HEK293T (cell line): ENCODE measurements around the gene GGTLC1.

Experiments used
- ARNT ChIP-seq: fragments of 450-650 bp; IDR thresholded peaks from 2 replicates; pipeline ENCODE4 v1.6.1; 2017; ENCODE audit warnings: mild to moderate bottlenecking
- BHLHE40 ChIP-seq: fragments of 450-650 bp; IDR thresholded peaks from 2 replicates; pipeline ENCODE4 v1.6.1; 2016; ENCODE audit warnings: mild to moderate bottlenecking, moderate library complexity, borderline replicate concordance
- CTBP1 ChIP-seq: fragments of 450-650 bp; IDR thresholded peaks from 2 replicates; pipeline ENCODE4 v1.6.1; 2016; ENCODE audit warnings: borderline replicate concordance
- ELF4 ChIP-seq: fragments of 450-650 bp; IDR thresholded peaks from 2 replicates; pipeline ENCODE4 v1.6.1; 2017; ENCODE audit warnings: antibody characterized with exemption
- FOXA1 ChIP-seq: fragments of 450-650 bp; IDR thresholded peaks from 2 replicates; pipeline ENCODE4 v1.6.1; 2016; ENCODE audit warnings: mild to moderate bottlenecking
- FOXK2 ChIP-seq: fragments of 450-650 bp; IDR thresholded peaks from 2 replicates; pipeline ENCODE4 v1.6.1; 2016; ENCODE audit warnings: mild to moderate bottlenecking
- FOXM1 ChIP-seq: fragments of 450-650 bp; IDR thresholded peaks from 2 replicates; pipeline ENCODE4 v1.6.1; 2017; ENCODE audit warnings: mild to moderate bottlenecking, borderline replicate concordance
- NFRKB ChIP-seq: fragments of 450-650 bp; IDR thresholded peaks from 2 replicates; pipeline ENCODE4 v1.6.1; 2016; ENCODE audit warnings: mild to moderate bottlenecking, moderate library complexity
- PKNOX1 ChIP-seq: fragments of 450-650 bp; IDR thresholded peaks from 2 replicates; pipeline ENCODE4 v1.6.1; 2016
- SP1 ChIP-seq: fragments of 450-650 bp; IDR thresholded peaks from 2 replicates; pipeline ENCODE4 v1.6.1; 2017
- SUZ12 ChIP-seq: fragments of 450-650 bp; IDR thresholded peaks from 2 replicates; pipeline ENCODE4 v1.6.1; 2016; ENCODE audit warnings: mild to moderate bottlenecking
- TARDBP ChIP-seq: fragments of 450-650 bp; IDR thresholded peaks from 2 replicates; pipeline ENCODE4 v1.6.1; 2016

GRCh38 chr20:24018796-24019195 lies 30.2 kb upstream of the GGTLC1 start:
- no peak for TF ChIP-seq BHLHE40
- TF ChIP-seq TARDBP: no peak
- no peak for TF ChIP-seq SUZ12
- no peak for TF ChIP-seq FOXM1
- no peak for TF ChIP-seq FOXA1
- no peak for TF ChIP-seq ARNT
- no peak for TF ChIP-seq FOXK2
- no peak for TF ChIP-seq PKNOX1
- no peak for TF ChIP-seq NFRKB
- no peak for TF ChIP-seq SP1
- TF ChIP-seq ELF4: no peak
- no peak for TF ChIP-seq CTBP1
